ENCODE results near the gene XIRP1.

GRCh38 chr3:39222462-39222861, 30.1 kb upstream of the XIRP1 start:
- TF ChIP-seq CTCF (IDR thresholded peaks at IDR 0.05) (no peak), POLR2A (IDR thresholded peaks at IDR 0.05) (no peak)
